ENCODE measurements around the gene CHD6.

DNA sequence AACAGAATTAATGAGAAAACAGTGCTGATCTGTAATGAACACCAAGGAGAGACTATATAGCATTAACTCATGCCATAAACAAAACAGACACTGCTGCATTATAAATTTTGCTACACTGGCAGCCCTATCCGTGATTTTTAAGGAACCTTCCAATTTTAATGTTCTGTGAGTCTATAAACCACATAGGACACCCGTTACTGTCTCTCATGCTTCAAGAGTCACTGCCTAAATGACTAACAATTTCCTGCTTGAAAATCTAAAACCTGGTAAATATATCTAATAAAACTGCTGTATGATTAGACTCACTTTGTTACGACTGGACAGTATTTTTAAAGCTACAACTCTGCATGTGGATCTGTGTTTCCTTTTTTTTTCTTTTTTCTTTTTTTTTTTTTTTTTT is 8.7 kb downstream of the CHD6 start:
- TF ChIP-seq, protein P1, sequence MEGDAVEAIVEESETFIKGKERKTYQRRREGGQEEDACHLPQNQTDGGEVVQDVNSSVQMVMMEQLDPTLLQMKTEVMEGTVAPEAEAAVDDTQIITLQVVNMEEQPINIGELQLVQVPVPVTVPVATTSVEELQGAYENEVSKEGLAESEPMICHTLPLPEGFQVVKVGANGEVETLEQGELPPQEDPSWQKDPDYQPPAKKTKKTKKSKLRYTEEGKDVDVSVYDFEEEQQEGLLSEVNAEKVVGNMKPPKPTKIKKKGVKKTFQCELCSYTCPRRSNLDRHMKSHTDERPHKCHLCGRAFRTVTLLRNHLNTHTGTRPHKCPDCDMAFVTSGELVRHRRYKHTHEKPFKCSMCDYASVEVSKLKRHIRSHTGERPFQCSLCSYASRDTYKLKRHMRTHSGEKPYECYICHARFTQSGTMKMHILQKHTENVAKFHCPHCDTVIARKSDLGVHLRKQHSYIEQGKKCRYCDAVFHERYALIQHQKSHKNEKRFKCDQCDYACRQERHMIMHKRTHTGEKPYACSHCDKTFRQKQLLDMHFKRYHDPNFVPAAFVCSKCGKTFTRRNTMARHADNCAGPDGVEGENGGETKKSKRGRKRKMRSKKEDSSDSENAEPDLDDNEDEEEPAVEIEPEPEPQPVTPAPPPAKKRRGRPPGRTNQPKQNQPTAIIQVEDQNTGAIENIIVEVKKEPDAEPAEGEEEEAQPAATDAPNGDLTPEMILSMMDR (IDR thresholded peaks at IDR 0.05) = no peak
- no peak for TF ChIP-seq POLR2A (IDR thresholded peaks at IDR 0.05)
